ENCODE data around the gene PWWP2B. TPM values are rescaled to one million over a fixed set of nuclear protein-coding genes. Genes with fewer than 3 reads are reported as not detected.

Gene PWWP2B
- total and polyA plus RNA-seq, 2 of the 8 experiments (the other 6 are each of a cell fraction or from before 2014, with no cell fraction given), result 5.3 to 10.8 TPM

DNA sequence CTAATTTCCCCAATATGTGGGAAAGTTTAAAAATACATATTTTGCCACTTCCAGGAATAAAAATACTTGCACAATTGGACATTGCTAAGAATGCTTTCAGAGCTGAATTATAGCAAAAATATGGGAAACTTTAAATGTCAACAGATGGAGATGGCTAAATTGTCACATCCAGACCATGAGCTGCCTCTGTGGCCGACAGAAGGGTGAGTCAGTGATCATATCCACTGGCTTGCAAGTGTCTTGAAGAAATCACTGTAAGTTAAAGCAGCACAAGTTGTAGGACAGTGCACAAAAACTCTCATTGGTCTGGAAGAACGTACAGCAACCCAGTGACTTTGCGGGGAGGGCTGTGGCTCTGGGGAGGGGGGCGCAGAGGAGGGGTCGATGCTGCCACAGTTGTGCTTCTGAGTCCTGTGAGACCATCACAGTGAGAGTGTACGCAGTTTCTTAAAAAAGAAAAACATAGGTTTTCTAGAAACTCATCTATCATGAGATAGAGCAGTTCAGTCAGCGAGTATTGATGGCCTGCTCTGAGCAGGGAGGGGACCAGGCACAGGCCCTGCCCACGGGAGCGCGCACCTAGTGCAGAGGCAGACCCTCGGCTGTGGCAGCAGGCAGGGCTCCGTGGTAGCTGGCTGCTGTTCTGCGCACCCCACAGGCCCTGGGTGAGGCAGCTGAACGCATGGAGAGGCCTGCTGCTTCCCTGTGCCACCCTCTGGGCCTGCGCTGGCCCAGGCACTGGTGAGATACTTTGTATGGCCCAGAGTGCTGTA lies 39.5 kb upstream of the PWWP2B start:
- Histone ChIP-seq H2AFZ (ENCODE audit: low read length) (no peak overlapping the region), H4K5ac (ENCODE audit: insufficient read length, low read depth, low read length) (no peak overlapping the region), H3K79me2 (ENCODE audit: control insufficient read depth in 1 of 2, insufficient read depth in 2 of 2, low read length in 2 of 2) (no peaks in the 10 kb centered on the region), H2BK120ac (replicated peaks; ENCODE audit: low read depth, low read length) (no peak overlapping the region), H3K4ac (replicated peaks; ENCODE audit: insufficient read length, low read depth, low read length) (no peak overlapping the region), H2AK5ac (ENCODE audit: low read depth, low read length) (no peak overlapping the region), H2BK5ac (ENCODE audit: low read depth, low read length) (no peak overlapping the region), H2BK15ac (ENCODE audit: low read length) (no peak overlapping the region), H2BK20ac (ENCODE audit: low read length) (0 out of 2 replicates have a peak overlapping the region, but pooled peaks have one; percentile 18), H3K27ac (ENCODE audit: low read depth, low read length) (no peak overlapping the region), H2BK12ac (ENCODE audit: low read depth, low read length) (no peak overlapping the region), H3K18ac (ENCODE audit: extremely low read depth, low read length) (no peak overlapping the region), H3K36me3 (ENCODE audit: control insufficient read depth in 2 of 4, insufficient read depth in 4 of 4, low read length in 3 of 4) (no peaks in the 10 kb centered on the region), H4K8ac (ENCODE audit: extremely low read depth, insufficient read depth, low read length) (no peak overlapping the region), H3K14ac (ENCODE audit: insufficient read length) (no peak overlapping the region), H3K27me3 (replicated peaks in 1 of 4; ENCODE audit: control insufficient read depth in 3 of 4, extremely low read depth in 1 of 4, insufficient read depth in 3 of 4, low read length in 3 of 4) (no peaks in the 10 kb centered on the region), H4K91ac (replicated peaks; ENCODE audit: insufficient read length, low read length) (no peak overlapping the region), H3K4me3 (ENCODE audit: extremely low read depth in 1 of 4, insufficient read depth in 2 of 4, low read depth in 3 of 4, low read length in 4 of 4) (no peak overlapping the region), H4K20me1 (replicated peaks in 1 of 2; ENCODE audit: control insufficient read depth in 1 of 2, insufficient read depth in 2 of 2, low read length in 2 of 2) (no peaks in the 10 kb centered on the region), H3K56ac (replicated peaks; ENCODE audit: insufficient read length, low read depth, low read length) (no peak overlapping the region), H3K4me1 (replicated peaks in 1 of 4; ENCODE audit: control insufficient read depth in 3 of 4, insufficient read depth in 4 of 4, low read length in 3 of 4) (0 out of 7 replicates have a peak, but pooled peaks cover 0 to 3% (median 0%) of the 10 kb centered on the region in 4 experiments), H3K9me3 (ENCODE audit: insufficient read depth in 2 of 2, low read depth in 1 of 2, low read length in 1 of 2) (no peaks in the 10 kb centered on the region; a peak in 1 of 4 replicates), H3K23ac (ENCODE audit: insufficient read length) (no peak overlapping the region), H3K79me1 (ENCODE audit: low read depth, low read length) (no peaks in the 10 kb centered on the region), H3K9ac (replicated peaks in 1 of 4; ENCODE audit: extremely low read depth in 1 of 4, low read depth in 3 of 4, low read length in 3 of 4) (no peak overlapping the region), H3K4me2 (ENCODE audit: insufficient read depth in 1 of 2, low read depth in 2 of 2, low read length in 2 of 2) (no peak overlapping the region), H3K23me2 (ENCODE audit: low read depth, low read length) (no peaks in the 10 kb centered on the region)
- 91% methylated on average over 15 of the region's 15 CpGs; no CpG with 5 or more reads in 1 of the 2 experiments for WGBS, 2 experiments (ENCODE audit: extremely low coverage in 1 of 2, insufficient coverage in 1 of 2, insufficient read length in 1 of 2, insufficient replicate concordance in 2 of 2, low coverage in 1 of 2, low lambda C conversion rate in 2 of 2, missing lambda C conversion rate in 1 of 2)
- DNase-seq (ENCODE audit: low read depth in 1 of 2, low spot score in 2 of 2), result no peak
- FAIRE-seq, result no peak
- POLR2A ChIA-PET (ENCODE audit: partially characterized antibody), result no interaction called here
- CTCF ChIA-PET (ENCODE audit: partially characterized antibody), result interaction anchor here (0.9 to 1.8 kb wide), 4 partner anchors 14 to 134 kb away, joined by 3 to 6 read pairs (median 4); no protein-coding TSS in a partner anchor
- TF ChIP-seq CBX8 (IDR thresholded peaks at IDR 0.05; ENCODE audit: borderline replicate concordance, low read depth, low read length) (no peak), CTBP2 (IDR thresholded peaks at IDR 0.05; ENCODE audit: borderline replicate concordance, insufficient read depth, insufficient read length, low read length) (no peak), CBX5 (IDR thresholded peaks at IDR 0.05; ENCODE audit: low read depth, low read length) (no peak), RAD21 (IDR thresholded peaks at IDR 0.05 in 1 of 2, conservative IDR thresholded peaks at IDR 0.05 in 1 of 2; ENCODE audit: low read depth in 2 of 2, low read length in 2 of 2) (no peak), CHD2 (IDR thresholded peaks at IDR 0.05; ENCODE audit: low read length) (no peak), KDM1A (IDR thresholded peaks at IDR 0.05; ENCODE audit: borderline replicate concordance, low read length) (no peak), EP300 (IDR thresholded peaks at IDR 0.05; ENCODE audit: borderline replicate concordance in 1 of 2, low read depth in 2 of 2, low read length in 2 of 2) (no peak), CREB1 (IDR thresholded peaks at IDR 0.05) (no peak), HDAC6 (IDR thresholded peaks at IDR 0.05; ENCODE audit: low read depth, low read length) (no peak), SP1 (IDR thresholded peaks at IDR 0.05; ENCODE audit: low read depth, low read length) (no peak)
- TF ChIP-seq, protein P1, sequence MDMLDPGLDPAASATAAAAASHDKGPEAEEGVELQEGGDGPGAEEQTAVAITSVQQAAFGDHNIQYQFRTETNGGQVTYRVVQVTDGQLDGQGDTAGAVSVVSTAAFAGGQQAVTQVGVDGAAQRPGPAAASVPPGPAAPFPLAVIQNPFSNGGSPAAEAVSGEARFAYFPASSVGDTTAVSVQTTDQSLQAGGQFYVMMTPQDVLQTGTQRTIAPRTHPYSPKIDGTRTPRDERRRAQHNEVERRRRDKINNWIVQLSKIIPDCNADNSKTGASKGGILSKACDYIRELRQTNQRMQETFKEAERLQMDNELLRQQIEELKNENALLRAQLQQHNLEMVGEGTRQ (IDR thresholded peaks at IDR 0.05; ENCODE audit: low read length), result no peak

Data from H1 (cell line).